ENCODE results near the gene SDHA. TPM values are rescaled to one million over a fixed set of nuclear protein-coding genes. Genes with fewer than 3 reads are reported as not detected.

Gene SDHA
- total RNA-seq, 1 donor from 2014 or later, result 130 TPM

DNA sequence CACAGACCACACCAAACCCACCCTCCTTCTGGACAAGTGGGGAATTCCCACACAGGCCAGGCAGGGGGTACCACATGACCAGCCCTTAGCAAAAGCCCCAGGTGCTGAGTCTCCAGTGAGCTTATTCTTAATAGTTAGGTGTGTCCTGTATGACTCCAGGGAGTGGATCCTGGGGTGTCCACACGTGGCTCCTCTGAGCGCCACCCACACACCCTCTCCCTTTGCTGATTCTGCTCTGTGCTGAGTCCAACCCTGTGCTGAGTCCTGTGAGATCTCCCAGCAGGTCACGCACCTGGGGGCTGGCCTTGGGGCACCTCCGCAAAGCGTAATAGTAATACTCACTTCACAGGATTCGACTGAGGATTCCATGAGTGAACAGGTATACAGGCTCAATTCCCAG is 14.1 kb upstream of the SDHA start:
- no peak overlapping the region for H3K27ac Mint-ChIP-seq (ENCODE audit: unreplicated experiment)
- no peaks in the 10 kb centered on the region for H3K9me3 Mint-ChIP-seq (ENCODE audit: unreplicated experiment)
- no peaks in the 10 kb centered on the region for H3K27me3 Mint-ChIP-seq (ENCODE audit: unreplicated experiment)
- peaks cover 8% of the 10 kb centered on the region for H3K4me1 Mint-ChIP-seq (ENCODE audit: unreplicated experiment)
- no peak for DNase-seq (ENCODE audit: extremely low spot score, unreplicated experiment)
- no peak overlapping the region for H3K4me3 Mint-ChIP-seq (ENCODE audit: unreplicated experiment)
- peaks cover 35% of the 10 kb centered on the region for H3K36me3 Mint-ChIP-seq (ENCODE audit: unreplicated experiment)
- TF ChIP-seq, protein P1, sequence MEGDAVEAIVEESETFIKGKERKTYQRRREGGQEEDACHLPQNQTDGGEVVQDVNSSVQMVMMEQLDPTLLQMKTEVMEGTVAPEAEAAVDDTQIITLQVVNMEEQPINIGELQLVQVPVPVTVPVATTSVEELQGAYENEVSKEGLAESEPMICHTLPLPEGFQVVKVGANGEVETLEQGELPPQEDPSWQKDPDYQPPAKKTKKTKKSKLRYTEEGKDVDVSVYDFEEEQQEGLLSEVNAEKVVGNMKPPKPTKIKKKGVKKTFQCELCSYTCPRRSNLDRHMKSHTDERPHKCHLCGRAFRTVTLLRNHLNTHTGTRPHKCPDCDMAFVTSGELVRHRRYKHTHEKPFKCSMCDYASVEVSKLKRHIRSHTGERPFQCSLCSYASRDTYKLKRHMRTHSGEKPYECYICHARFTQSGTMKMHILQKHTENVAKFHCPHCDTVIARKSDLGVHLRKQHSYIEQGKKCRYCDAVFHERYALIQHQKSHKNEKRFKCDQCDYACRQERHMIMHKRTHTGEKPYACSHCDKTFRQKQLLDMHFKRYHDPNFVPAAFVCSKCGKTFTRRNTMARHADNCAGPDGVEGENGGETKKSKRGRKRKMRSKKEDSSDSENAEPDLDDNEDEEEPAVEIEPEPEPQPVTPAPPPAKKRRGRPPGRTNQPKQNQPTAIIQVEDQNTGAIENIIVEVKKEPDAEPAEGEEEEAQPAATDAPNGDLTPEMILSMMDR (IDR thresholded peaks at IDR 0.05), result no peak

DNA sequence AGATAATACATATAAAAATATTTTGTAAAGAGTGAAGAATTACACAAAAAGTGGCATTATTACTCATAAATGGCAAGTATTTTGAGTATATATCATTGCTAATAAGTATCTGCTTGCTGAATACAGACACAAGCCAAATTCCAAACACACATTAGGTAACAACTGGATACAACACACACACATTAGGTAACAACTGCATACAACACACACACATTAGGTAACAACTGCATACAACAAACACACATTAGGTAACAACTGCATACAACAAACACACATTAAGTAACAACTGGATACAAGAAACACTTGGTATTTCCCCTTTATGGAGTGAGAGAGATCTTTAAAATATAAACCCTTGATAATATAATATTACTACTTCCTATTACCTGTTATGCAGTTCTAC is 13.7 kb upstream of the SDHA start:
- TF ChIP-seq, protein P1 (IDR thresholded peaks at IDR 0.05), result no peak
- no peaks in the 10 kb centered on the region for H3K9me3 Mint-ChIP-seq (ENCODE audit: unreplicated experiment)
- peaks cover 8% of the 10 kb centered on the region for H3K4me1 Mint-ChIP-seq (ENCODE audit: unreplicated experiment)
- H3K27me3 Mint-ChIP-seq (ENCODE audit: unreplicated experiment), result no peaks in the 10 kb centered on the region
- H3K4me3 Mint-ChIP-seq (ENCODE audit: unreplicated experiment), result no peak overlapping the region
- no peak overlapping the region for H3K27ac Mint-ChIP-seq (ENCODE audit: unreplicated experiment)
- no peak for DNase-seq (ENCODE audit: extremely low spot score, unreplicated experiment)
- peaks cover 35% of the 10 kb centered on the region for H3K36me3 Mint-ChIP-seq (ENCODE audit: unreplicated experiment)

DNA sequence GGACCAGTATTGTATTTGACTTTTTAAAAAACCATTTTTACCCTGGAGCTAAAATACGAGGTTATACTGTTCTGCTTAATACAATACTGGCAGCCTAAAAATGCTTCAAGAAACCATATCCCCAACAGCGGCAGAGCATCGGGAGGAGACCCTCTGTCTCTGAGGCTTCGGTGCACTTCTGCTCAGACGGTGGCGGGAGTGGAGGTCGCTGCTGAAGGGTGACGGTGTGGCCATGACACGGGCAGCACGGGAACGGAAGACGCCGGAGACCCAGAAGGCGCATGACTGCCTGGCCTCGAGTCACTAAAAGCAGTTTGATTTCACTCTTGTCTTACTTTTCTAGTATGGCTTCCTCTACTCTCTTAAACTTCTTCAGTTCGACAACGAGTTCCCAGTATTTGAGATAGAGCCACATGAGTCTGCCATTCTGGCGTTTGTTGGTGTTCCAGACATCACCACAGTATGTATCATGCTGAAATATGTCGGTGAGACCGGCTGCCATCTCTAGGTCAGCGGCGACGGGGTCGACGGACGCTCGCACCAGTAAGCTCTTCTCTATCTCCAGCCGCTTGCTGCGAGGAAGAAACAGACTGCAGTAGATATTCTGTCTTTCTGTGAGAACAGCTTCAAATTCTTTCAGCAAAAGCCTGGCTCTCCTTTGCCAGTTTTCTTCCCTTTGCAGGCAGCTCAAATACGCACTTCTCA is 13.0 kb upstream of the SDHA start:
- Mint-ChIP-seq H3K27ac (ENCODE audit: unreplicated experiment) (no peak overlapping the region), H3K27me3 (ENCODE audit: unreplicated experiment) (no peaks in the 10 kb centered on the region), H3K36me3 (ENCODE audit: unreplicated experiment) (peaks cover 35% of the 10 kb centered on the region), H3K4me1 (ENCODE audit: unreplicated experiment) (peaks cover 9% of the 10 kb centered on the region), H3K4me3 (ENCODE audit: unreplicated experiment) (no peak overlapping the region), H3K9me3 (ENCODE audit: unreplicated experiment) (no peaks in the 10 kb centered on the region)
- TF ChIP-seq, protein P1 (IDR thresholded peaks at IDR 0.05), result no peak
- no peak for DNase-seq (ENCODE audit: extremely low spot score, unreplicated experiment)

DNA sequence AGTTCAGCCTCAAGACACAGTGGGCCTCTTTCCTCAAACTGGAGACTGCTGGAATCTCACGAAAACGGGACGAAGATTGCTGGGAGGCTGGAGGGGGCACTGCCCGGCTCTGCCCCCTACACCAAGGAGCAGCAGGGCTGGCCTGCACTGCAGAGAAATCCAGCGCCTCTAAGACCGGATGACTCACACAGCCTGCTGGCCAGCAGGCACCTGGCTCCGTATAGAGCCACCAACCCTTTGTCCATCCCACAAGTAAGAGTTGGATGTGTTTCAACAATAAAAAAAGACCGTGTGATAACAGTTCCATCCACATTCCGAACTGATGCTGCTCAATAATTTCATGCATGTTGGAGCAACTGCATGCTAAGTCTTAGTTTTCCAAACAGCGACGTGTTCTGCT is 11.7 kb upstream of the SDHA start:
- H3K27me3 Mint-ChIP-seq (ENCODE audit: unreplicated experiment), result no peaks in the 10 kb centered on the region

DNA sequence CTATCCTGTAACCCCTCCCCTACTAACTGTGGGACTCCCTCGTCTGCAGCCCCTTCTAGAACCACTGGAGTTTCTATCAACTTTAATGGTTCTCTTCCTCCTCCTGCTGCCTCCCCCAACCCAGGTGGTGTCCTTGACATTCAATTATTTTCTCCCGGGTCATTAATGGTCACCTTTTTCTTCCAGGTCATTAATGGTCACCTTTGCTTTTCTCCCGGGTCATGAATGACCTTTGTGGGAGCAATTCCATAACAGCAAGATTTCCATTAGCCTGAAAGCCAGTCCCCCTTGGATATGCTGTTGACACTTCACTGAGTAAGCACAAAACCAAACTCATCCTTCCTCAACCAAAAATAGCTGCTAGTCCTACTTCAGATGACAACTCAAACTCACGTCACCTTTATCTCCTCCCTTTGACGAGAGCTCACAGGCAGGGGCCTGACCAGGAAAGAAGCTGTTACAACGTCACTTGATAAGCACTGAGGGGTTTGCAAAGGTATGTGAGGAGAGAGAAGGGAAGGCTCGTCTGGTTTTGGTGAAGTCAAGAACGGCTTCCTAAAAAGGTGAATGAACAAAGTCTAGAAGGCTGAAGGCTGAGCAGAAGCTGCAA is 11.1 kb upstream of the SDHA start:
- Mint-ChIP-seq H3K4me1 (ENCODE audit: unreplicated experiment) (peaks cover 12% of the 10 kb centered on the region), H3K4me3 (ENCODE audit: unreplicated experiment) (no peak overlapping the region), H3K36me3 (ENCODE audit: unreplicated experiment) (peaks cover 35% of the 10 kb centered on the region), H3K27ac (ENCODE audit: unreplicated experiment) (no peak overlapping the region), H3K27me3 (ENCODE audit: unreplicated experiment) (no peaks in the 10 kb centered on the region), H3K9me3 (ENCODE audit: unreplicated experiment) (no peaks in the 10 kb centered on the region)
- DNase-seq (ENCODE audit: extremely low spot score, unreplicated experiment), result no peak
- TF ChIP-seq, protein P1 (IDR thresholded peaks at IDR 0.05), result no peak

More for the DNA sequence above, 11.7 kb upstream of the SDHA start:
- Mint-ChIP-seq H3K9me3 (ENCODE audit: unreplicated experiment) (no peaks in the 10 kb centered on the region), H3K4me3 (ENCODE audit: unreplicated experiment) (no peak overlapping the region), H3K27ac (ENCODE audit: unreplicated experiment) (no peak overlapping the region), H3K36me3 (ENCODE audit: unreplicated experiment) (peaks cover 35% of the 10 kb centered on the region), H3K4me1 (ENCODE audit: unreplicated experiment) (peaks cover 12% of the 10 kb centered on the region)
- no peak for DNase-seq (ENCODE audit: extremely low spot score, unreplicated experiment)
- TF ChIP-seq, protein P1 (IDR thresholded peaks at IDR 0.05), result no peak

Data from osteocyte (in vitro differentiated cells).